Measurements from ENCODE around the gene CEMP1. TPM values are rescaled to one million over a fixed set of nuclear protein-coding genes. Genes with fewer than 3 reads are reported as not detected.

Gene CEMP1
- total RNA-seq, 1 donor from 2014 or later, result not detected

DNA sequence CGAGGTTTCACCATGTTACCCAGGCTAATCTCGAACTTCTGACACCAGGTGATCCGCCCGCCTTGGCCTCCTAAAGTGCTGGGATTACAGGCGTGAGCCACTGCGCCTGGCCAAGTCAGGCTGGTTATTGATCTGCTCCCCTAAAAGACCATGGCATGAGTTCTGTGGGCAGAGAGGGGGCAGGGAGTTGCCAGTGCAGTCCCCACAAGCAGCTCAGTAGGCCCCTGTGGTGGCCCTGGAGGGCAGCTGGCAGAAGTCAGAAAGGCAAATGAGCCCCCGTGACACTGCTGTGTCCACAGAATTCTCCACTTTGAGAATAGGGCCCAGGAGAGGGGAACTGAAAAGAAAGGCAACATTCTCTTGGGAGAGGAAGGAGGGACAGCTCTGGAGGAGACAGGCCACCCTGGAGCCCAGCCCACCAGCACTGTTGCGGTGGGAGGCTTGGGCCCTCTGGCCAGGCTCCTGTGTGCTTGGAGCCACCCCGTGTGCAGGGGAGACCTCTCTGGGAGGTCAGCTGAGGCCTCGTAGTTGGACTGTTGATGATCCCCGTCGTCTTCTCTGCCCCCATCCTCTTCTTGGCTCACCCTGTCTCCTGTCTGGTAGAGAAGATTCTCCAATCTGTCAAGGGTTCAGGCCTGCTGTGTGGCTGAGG, 13.1 kb downstream of the CEMP1 start:
- H3K9me3 ChIP-seq (replicated peaks), result no peaks in the 10 kb centered on the region
- H3K27me3 ChIP-seq (ENCODE audit: low read depth), result no peaks in the 10 kb centered on the region
- H3K4me3 ChIP-seq, result peak overlapping the region; percentile 77
- no peak for TF ChIP-seq CTCF (IDR thresholded peaks at IDR 0.05; ENCODE audit: borderline replicate concordance)
- H3K4me1 ChIP-seq, result peaks cover 75% of the 10 kb centered on the region
- intact Hi-C loops (cut with micrococcal nuclease), result no loop called here
- DNase-seq, result no peak
- H3K27ac ChIP-seq (replicated peaks), result peak overlapping the region; percentile 88
- H3K36me3 ChIP-seq, result peaks cover 14% of the 10 kb centered on the region

DNA sequence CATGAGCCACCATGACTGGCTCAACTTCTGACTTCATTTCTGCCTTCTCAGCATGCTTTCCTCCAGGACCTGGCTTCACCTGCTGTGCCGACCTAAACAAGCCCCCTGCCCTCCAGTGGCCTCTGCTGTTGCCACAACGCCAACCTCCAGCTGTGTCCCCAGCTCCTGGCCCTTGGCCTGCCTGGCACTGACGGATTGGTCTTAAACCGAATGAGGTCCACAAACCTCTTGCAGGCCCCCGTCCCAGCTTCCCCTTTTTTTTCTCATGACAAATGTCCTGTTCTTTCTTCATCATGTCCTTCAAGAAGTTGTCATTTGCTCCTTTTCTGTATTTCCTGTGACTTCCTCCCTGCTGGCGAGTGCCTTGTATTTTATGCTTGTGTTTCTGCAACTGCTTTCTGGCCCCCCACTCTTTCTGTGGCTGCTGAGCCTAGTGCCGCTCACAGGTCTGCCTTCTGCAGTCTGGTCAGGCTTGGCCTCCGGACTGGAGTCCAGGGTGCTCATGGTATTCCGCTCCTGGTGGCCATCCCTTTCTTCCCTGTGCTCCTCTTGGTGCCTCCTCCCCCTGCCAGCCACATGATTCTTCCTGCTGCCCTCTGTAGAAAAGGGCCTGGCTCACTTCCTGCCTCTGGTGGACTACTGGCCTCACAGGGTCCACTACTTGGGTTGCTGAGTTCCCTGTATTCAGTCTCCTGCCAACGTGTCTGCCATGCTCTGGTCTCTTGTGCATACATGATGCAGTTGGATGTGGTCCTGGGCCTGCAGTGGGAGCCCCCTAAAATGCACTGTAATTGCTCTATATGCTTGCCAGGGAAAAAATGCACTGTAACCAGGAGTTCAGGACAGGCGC, 14.6 kb downstream of the CEMP1 start:
- Histone ChIP-seq H3K27me3 (ENCODE audit: low read depth) (no peaks in the 10 kb centered on the region), H3K4me3 (peak overlapping the region; percentile 97), H3K27ac (replicated peaks) (peak overlapping the region; percentile 92), H3K9me3 (replicated peaks) (no peaks in the 10 kb centered on the region), H3K36me3 (peaks cover 5% of the 10 kb centered on the region), H3K4me1 (peaks cover 84% of the 10 kb centered on the region)
- TF ChIP-seq CTCF (IDR thresholded peaks at IDR 0.05; ENCODE audit: borderline replicate concordance), result no peak
- DNase-seq, result no peak
- intact Hi-C loops (cut with micrococcal nuclease), result no loop called here

DNA sequence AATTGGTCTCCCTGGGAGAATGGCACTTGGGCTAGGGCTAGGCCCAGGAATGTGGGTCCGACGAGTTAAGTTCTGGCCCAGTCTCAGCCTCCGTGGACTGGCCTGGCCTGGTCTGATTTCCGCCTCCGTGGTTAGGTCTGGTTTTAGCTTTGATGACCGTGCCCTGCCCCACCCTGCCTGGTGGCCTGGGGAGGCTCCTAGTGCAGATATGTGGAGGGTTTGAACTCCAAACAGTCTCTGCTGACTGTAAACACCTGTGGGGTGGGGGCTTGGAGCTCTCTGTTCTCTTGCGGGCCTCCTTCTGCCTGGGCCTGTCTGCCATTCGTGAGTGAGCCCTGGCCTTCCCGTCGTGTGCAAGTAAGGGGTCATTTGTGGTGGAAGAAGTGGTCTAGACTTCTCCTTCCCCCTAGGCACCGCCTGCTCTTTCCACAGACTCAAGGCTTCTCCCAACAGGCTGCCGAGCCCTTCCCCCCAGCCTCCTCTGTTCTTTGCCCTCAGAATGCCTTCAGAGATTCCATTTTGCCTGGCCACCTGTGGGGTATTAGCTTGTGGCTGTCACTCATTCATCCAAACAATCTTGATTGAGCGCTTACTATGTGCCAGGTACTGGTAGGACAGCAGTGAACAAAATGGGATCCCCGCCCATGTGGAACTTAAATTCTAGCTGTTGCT, 15.9 kb downstream of the CEMP1 start:
- Histone ChIP-seq H3K27ac (replicated peaks) (peak overlapping the region; percentile 92), H3K4me3 (peak overlapping the region; percentile 97), H3K9me3 (replicated peaks) (no peaks in the 10 kb centered on the region), H3K27me3 (ENCODE audit: low read depth) (no peaks in the 10 kb centered on the region), H3K36me3 (no peaks in the 10 kb centered on the region), H3K4me1 (peaks cover 78% of the 10 kb centered on the region)
- intact Hi-C loops (cut with micrococcal nuclease), result no loop called here
- no peak for TF ChIP-seq CTCF (IDR thresholded peaks at IDR 0.05; ENCODE audit: borderline replicate concordance)
- no peak for DNase-seq

DNA sequence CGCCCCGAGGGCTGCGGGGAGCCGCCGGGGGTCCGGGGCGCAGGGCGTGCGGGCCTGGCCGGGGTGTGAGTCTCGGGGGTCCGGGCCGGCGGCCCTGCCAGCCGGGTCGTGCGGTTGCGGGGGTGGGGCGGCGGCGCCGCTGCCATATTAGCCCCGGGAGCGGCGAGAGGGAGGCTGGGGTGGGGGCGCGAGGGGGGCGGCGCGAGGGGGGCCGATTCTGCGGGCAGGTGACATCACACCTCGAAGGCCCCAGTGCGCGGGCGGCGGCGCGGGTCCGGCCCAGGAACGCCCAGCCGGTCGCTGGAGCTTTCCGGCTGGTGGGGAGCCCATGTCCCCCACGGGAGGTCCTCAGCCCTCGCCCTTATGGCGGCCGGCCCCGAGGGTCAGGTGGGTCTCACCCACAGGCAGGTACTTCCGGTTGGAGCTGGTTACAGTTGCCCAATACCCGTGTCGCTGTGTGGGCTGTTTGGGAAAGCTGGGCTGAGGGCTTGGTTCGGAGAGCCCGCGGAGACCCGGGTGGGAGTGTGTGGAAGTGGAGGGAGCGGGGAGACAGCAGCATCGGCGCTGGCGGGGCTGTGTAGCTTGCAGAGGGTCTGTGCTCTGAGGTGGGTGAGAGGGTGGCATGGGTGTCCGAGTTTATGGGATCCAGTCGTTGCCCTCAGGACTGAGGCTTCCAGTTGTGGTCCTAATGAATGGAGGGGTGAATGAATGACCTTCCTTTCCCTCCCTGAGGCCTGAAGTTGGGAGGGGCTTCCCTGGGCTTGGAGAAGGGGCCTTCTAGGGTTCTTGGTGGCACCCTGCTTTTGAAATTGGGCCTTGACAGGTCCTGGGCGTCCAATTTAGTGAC, 16.7 kb downstream of the CEMP1 start:
- Histone ChIP-seq H3K4me1 (peaks cover 73% of the 10 kb centered on the region), H3K27ac (replicated peaks) (peak overlapping the region; percentile 92), H3K9me3 (replicated peaks) (no peaks in the 10 kb centered on the region), H3K4me3 (peak overlapping the region; percentile 97), H3K27me3 (ENCODE audit: low read depth) (no peaks in the 10 kb centered on the region), H3K36me3 (no peaks in the 10 kb centered on the region)
- no peak for DNase-seq
- intact Hi-C loops (cut with micrococcal nuclease), result no loop called here
- no peak for TF ChIP-seq CTCF (IDR thresholded peaks at IDR 0.05; ENCODE audit: borderline replicate concordance)

Measured in left ventricle myocardium inferior (tissue), 1 donor.